GM19438 (cell line): ENCODE results near the gene ACY1.

Experiments
- ATAC-seq: cut with Tn5 transposase; IDR thresholded peaks from one replicate; pipeline ENCODE4 v1.9.1; 2021; ENCODE audit warnings: low read depth; ENCODE audit not compliant: unreplicated experiment

Gene ACY1

GRCh38 chr3:52002748-52003147 lies 19.4 kb downstream of the ACY1 start:
- no peak for ATAC-seq

- ATAC-seq: no peak
Observed at GRCh38 chr3:52004163-52004787, 20.9 kb downstream of the ACY1 start.

- no peak for ATAC-seq
Observed at GRCh38 chr3:52004906-52005395, 21.6 kb downstream of the ACY1 start.

- no peak for ATAC-seq
Observed at GRCh38 chr3:52005571-52005986, 22.2 kb downstream of the ACY1 start.

GRCh38 chr3:52006017-52006819 lies 22.9 kb downstream of the ACY1 start:
- ATAC-seq: no peak

- ATAC-seq: no peak
Observed at GRCh38 chr3:52006820-52007133, 23.4 kb downstream of the ACY1 start.

GRCh38 chr3:52007291-52007690 lies 24.0 kb downstream of the ACY1 start:
- ATAC-seq: no peak

- ATAC-seq: no peak
Observed at GRCh38 chr3:52010431-52010830, 27.1 kb downstream of the ACY1 start.

GRCh38 chr3:52012699-52013098 lies 29.4 kb downstream of the ACY1 start:
- no peak for ATAC-seq

- ATAC-seq: no peak
Observed at GRCh38 chr3:52013802-52014598, 30.7 kb downstream of the ACY1 start.

GRCh38 chr3:52014613-52015012 lies 31.3 kb downstream of the ACY1 start:
- ATAC-seq: no peak

GRCh38 chr3:52015438-52016228 lies 32.3 kb downstream of the ACY1 start:
- ATAC-seq: no peak

- no peak for ATAC-seq
Observed at GRCh38 chr3:52017586-52017985, 34.3 kb downstream of the ACY1 start.

- ATAC-seq: no peak
Observed at GRCh38 chr3:52018319-52019000, 35.1 kb downstream of the ACY1 start.

- no peak for ATAC-seq
Observed at GRCh38 chr3:52019352-52020080, 36.2 kb downstream of the ACY1 start.

GRCh38 chr3:52020796-52021195 lies 37.5 kb downstream of the ACY1 start:
- no peak for ATAC-seq

- no peak for ATAC-seq
Observed at GRCh38 chr3:52021489-52022268, 38.3 kb downstream of the ACY1 start.

- ATAC-seq: no peak
Observed at GRCh38 chr3:52022323-52023100, 39.2 kb downstream of the ACY1 start.
